K562 (cell line): Measurements from ENCODE around the gene CALM3. TPM values are rescaled to one million over a fixed set of nuclear protein-coding genes. Genes with fewer than 3 reads are reported as not detected.

ENCODE experiments used
- ARHGAP35 ChIP-seq: fragments of 450-650 bp; IDR thresholded peaks from 2 replicates; pipeline ENCODE4 v1.6.1; 2018; ENCODE audit not compliant: partially characterized antibody
- CREM ChIP-seq: IDR thresholded peaks from 2 replicates; pipeline ENCODE4 v1.6.1; 2014; ENCODE audit warnings: antibody characterized with exemption, low read depth
- CTBP1 ChIP-seq: fragments of 450-650 bp; IDR thresholded peaks from 2 replicates; pipeline ENCODE4 v1.6.1; 2016; ENCODE audit warnings: borderline replicate concordance
- L3MBTL2 ChIP-seq: fragments of 450-650 bp; IDR thresholded peaks from 2 replicates; pipeline ENCODE4 v1.6.1; 2016; ENCODE audit warnings: mild to moderate bottlenecking, moderate library complexity
- PCBP2 ChIP-seq: fragments of 200-400 bp; formaldehyde crosslinking; IDR thresholded peaks from 2 replicates; pipeline ENCODE4 v1.6.1; 2018; ENCODE audit warnings: low read length, low read depth, mild to moderate bottlenecking, moderate library complexity; ENCODE audit not compliant: poor library complexity, severe bottlenecking
- ZBTB7A ChIP-seq: IDR thresholded peaks from 2 replicates; pipeline ENCODE4 v1.6.1; 2011; ENCODE audit warnings: low read depth, mild to moderate bottlenecking, low read length, moderate library complexity, borderline replicate concordance; ENCODE audit not compliant: control insufficient read depth
- ZC3H4 ChIP-seq: sonication (generic); formaldehyde crosslinking; IDR thresholded peaks from 2 replicates; pipeline ENCODE4 v1.9.0; 2021; ENCODE audit warnings: missing genetic modification reagents, borderline replicate concordance
- ZNF274 ChIP-seq: IDR thresholded peaks from 2 replicates; pipeline ENCODE4 v1.6.1; 2011; ENCODE audit warnings: low read depth, mild to moderate bottlenecking, low read length, moderate library complexity, borderline replicate concordance
- ZNF717 ChIP-seq: fragments of 250-450 bp; sonication (Bioruptor Pico); IDR thresholded peaks from 2 replicates; pipeline ENCODE4 v1.5.0; 2021
- ZNF785 ChIP-seq: fragments of 250-450 bp; sonication (Bioruptor Pico); IDR thresholded peaks from 2 replicates; pipeline ENCODE4 v1.4.0; 2020; ENCODE audit warnings: mild to moderate bottlenecking
- polyA plus RNA-seq, 8 experiments: library from polyadenylated mRNA; depleted of rRNA in 4 of 8; stranded (reverse) in 5 of 8; unstranded in 3 of 8; fragments of >200 nt; fragmentation: Nextera tagmentation in 2 of 8; fragmentation: Illumina TruSeq in 1 of 8; extraction: Ambion mirVana in 2 of 8; extraction: Trizol in 1 of 8; gene quantifications; 2 replicates each; pipeline versions ENCODE4 v1.2.1 to v1.2.3, GENCODE V29; 2011 to 2014; ENCODE audit warnings: inconsistent platforms in 1 of 8, missing spikeins in 1 of 8
- total RNA-seq, 7 experiments: library from RNA; depleted of rRNA in 6 of 7; stranded (reverse); fragments of >200 nt in 6 of 7; fragmentation: Illumina TruSeq in 2 of 7; extraction: Trizol in 2 of 7; gene quantifications; 2 replicates each; pipeline versions ENCODE4 v1.2.1 to v1.2.3, GENCODE V29; 2011 to 2021; ENCODE audit warnings: low replicate concordance in 1 of 7
- TF ChIP-seq, protein P1 (sequence below), 2 experiments: fragments of 200-800 bp in 1 of 2; sonication (Bioruptor generic) in 1 of 2; sonication (generic) in 1 of 2; formaldehyde crosslinking in 1 of 2; IDR thresholded peaks in 1 of 2; conservative IDR thresholded peaks in 1 of 2; 2 replicates each; pipeline versions ENCODE4 v1.5.0 to v1.6.1; 2016 to 2020; ENCODE audit warnings: missing compliant biosample characterization in 1 of 2, missing genetic modification characterization in 1 of 2, missing genetic modification reagents in 1 of 2
- TF ChIP-seq, protein P2 (sequence below): fragments of 250-450 bp; sonication (Bioruptor Pico); IDR thresholded peaks from 2 replicates; pipeline ENCODE4 v1.9.0; 2021; ENCODE audit warnings: mild to moderate bottlenecking
- TF ChIP-seq, protein P3 (sequence below): fragments of 450-650 bp; IDR thresholded peaks from 2 replicates; pipeline ENCODE4 v1.6.1; 2016; ENCODE audit warnings: mild to moderate bottlenecking
- TF ChIP-seq, protein P4 (sequence below): fragments of 200-400 bp; formaldehyde crosslinking; IDR thresholded peaks from 2 replicates; pipeline ENCODE4 v1.6.1; 2017; ENCODE audit warnings: mild to moderate bottlenecking, low read depth, low read length, moderate library complexity

Gene CALM3
- total and polyA plus RNA-seq, 9 of the 15 experiments (the other 6 are each of a cell fraction or from before 2014, with no cell fraction given) = 34.6 to 350 (median 156) TPM

DNA sequence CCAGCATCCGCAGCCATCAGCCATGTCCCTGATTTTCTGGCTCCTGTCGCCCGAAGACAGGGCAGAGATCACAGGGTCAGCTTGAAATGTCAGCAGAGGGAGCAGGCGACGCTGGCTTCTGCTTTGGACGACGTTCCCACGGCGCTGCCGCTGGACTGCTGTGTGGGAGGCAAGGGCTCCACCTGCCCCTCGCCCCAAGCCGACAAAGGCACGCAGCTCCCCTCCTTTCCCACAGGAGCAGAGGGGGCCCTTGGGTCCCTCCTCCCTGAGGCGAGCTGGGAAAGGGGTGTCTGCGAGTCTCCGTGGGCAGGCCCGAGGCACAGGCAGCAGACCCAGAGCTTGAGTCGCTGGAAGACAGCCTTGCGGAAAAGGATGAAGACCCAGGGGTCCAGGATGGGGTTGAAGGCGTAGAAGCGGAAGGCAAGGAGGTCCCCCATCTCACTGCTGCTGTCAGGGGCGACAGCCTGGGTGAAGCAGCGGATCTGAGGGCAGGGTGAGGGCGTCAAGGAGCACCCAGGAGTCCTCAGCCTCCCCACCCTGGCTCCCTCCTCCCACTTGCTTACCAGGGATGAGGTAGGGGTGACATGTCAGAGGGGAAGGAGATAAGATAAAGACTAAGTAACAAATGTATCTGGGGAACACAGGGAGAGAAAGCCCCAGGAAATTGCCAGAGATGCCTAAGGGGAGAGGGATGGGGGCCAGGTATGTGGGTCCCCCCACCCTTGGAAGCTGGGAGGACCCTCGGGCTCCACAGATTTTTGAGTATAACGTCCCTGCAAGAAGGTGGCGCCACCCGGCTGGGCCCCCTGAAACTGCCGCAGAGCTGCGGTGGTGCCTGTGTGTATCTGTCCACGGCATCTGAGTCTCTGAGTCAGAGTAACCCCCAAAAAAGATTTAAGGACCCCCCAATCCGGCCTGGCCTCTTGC lies 20.3 kb downstream of the CALM3 start (continued):
- TF ChIP-seq, protein P1, sequence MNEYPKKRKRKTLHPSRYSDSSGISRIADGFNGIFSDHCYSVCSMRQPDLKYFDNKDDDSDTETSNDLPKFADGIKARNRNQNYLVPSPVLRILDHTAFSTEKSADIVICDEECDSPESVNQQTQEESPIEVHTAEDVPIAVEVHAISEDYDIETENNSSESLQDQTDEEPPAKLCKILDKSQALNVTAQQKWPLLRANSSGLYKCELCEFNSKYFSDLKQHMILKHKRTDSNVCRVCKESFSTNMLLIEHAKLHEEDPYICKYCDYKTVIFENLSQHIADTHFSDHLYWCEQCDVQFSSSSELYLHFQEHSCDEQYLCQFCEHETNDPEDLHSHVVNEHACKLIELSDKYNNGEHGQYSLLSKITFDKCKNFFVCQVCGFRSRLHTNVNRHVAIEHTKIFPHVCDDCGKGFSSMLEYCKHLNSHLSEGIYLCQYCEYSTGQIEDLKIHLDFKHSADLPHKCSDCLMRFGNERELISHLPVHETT (CRISPR knock-in tag; conservative IDR thresholded peaks at IDR 0.05 in 1 of 2, IDR thresholded peaks at IDR 0.05 in 1 of 2) = no peak
- TF ChIP-seq, protein P2, sequence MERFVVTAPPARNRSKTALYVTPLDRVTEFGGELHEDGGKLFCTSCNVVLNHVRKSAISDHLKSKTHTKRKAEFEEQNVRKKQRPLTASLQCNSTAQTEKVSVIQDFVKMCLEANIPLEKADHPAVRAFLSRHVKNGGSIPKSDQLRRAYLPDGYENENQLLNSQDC (CRISPR knock-in tag) = no peak
- TF ChIP-seq ARHGAP35 (no peak), ZBTB7A (0 out of 2 replicates have a peak, but pooled peaks have one; percentile 29), PCBP2 (no peak), ZNF274 (no peak), CREM (0 out of 2 replicates have a peak, but pooled peaks have one; percentile 33), L3MBTL2 (0 out of 2 replicates have a peak, but pooled peaks have one; percentile 19), ZNF717 (CRISPR knock-in tag) (no peak), CTBP1 (peak; percentile 35; the same call in 1 of the 2 replicates), ZNF785 (CRISPR knock-in tag) (no peak), ZC3H4 (CRISPR knock-in tag) (0 out of 2 replicates have a peak, but pooled peaks have one; percentile 47)
- TF ChIP-seq, protein P3, sequence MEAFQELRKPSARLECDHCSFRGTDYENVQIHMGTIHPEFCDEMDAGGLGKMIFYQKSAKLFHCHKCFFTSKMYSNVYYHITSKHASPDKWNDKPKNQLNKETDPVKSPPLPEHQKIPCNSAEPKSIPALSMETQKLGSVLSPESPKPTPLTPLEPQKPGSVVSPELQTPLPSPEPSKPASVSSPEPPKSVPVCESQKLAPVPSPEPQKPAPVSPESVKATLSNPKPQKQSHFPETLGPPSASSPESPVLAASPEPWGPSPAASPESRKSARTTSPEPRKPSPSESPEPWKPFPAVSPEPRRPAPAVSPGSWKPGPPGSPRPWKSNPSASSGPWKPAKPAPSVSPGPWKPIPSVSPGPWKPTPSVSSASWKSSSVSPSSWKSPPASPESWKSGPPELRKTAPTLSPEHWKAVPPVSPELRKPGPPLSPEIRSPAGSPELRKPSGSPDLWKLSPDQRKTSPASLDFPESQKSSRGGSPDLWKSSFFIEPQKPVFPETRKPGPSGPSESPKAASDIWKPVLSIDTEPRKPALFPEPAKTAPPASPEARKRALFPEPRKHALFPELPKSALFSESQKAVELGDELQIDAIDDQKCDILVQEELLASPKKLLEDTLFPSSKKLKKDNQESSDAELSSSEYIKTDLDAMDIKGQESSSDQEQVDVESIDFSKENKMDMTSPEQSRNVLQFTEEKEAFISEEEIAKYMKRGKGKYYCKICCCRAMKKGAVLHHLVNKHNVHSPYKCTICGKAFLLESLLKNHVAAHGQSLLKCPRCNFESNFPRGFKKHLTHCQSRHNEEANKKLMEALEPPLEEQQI = no peak
- TF ChIP-seq, protein P4, sequence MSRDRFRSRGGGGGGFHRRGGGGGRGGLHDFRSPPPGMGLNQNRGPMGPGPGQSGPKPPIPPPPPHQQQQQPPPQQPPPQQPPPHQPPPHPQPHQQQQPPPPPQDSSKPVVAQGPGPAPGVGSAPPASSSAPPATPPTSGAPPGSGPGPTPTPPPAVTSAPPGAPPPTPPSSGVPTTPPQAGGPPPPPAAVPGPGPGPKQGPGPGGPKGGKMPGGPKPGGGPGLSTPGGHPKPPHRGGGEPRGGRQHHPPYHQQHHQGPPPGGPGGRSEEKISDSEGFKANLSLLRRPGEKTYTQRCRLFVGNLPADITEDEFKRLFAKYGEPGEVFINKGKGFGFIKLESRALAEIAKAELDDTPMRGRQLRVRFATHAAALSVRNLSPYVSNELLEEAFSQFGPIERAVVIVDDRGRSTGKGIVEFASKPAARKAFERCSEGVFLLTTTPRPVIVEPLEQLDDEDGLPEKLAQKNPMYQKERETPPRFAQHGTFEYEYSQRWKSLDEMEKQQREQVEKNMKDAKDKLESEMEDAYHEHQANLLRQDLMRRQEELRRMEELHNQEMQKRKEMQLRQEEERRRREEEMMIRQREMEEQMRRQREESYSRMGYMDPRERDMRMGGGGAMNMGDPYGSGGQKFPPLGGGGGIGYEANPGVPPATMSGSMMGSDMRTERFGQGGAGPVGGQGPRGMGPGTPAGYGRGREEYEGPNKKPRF = no peak
